K562 (cell line): ENCODE results near the gene SNX27. TPM values are rescaled to one million over a fixed set of nuclear protein-coding genes. Genes with fewer than 3 reads are reported as not detected.

ENCODE experiments used
- ADNP ChIP-seq: fragments of 200-800 bp; sonication (Bioruptor generic); IDR thresholded peaks from 2 replicates; pipeline ENCODE4 v1.6.1; 2016; ENCODE audit warnings: missing genetic modification characterization, missing compliant biosample characterization
- BMI1 ChIP-seq: fragments of 150-350 bp; IDR thresholded peaks from 2 replicates; pipeline ENCODE4 v1.6.1; 2014; ENCODE audit warnings: low read length
- FOXM1 ChIP-seq, 2 experiments: fragments of 450-650 bp in 1 of 2; sonication (generic) in 1 of 2; formaldehyde crosslinking in 1 of 2; IDR thresholded peaks; 2 replicates each; pipeline versions ENCODE4 v1.6.1 to v1.9.0; 2017 to 2022; ENCODE audit warnings: low read depth in 2 of 2, mild to moderate bottlenecking in 2 of 2, missing genetic modification reagents in 1 of 2, moderate library complexity in 1 of 2
- GABPB1 ChIP-seq: sonication (generic); formaldehyde crosslinking; IDR thresholded peaks from 2 replicates; pipeline ENCODE4 v1.8.0; 2022; ENCODE audit warnings: mild to moderate bottlenecking, missing genetic modification reagents
- HDGF ChIP-seq: fragments of 450-650 bp; IDR thresholded peaks from 2 replicates; pipeline ENCODE4 v1.6.1; 2016
- RBM22 ChIP-seq: fragments of 200-400 bp; formaldehyde crosslinking; IDR thresholded peaks from 2 replicates; pipeline ENCODE4 v1.6.1; 2018; ENCODE audit warnings: low read length, low read depth; ENCODE audit not compliant: poor library complexity, severe bottlenecking
- SMAD2 ChIP-seq: fragments of 150-350 bp; IDR thresholded peaks from 2 replicates; pipeline ENCODE4 v1.6.1; 2014; ENCODE audit warnings: low read depth, mild to moderate bottlenecking, low read length
- TAF1 ChIP-seq: IDR thresholded peaks from 2 replicates; pipeline ENCODE4 v1.6.1; 2011; ENCODE audit warnings: mild to moderate bottlenecking, low read length, moderate library complexity; ENCODE audit not compliant: insufficient read depth, control insufficient read depth, severe bottlenecking; ENCODE audit errors: extremely low read depth
- ZBTB33 ChIP-seq: sonication (generic); formaldehyde crosslinking; IDR thresholded peaks from 2 replicates; pipeline ENCODE4 v1.8.1; 2023; ENCODE audit warnings: mild to moderate bottlenecking, missing genetic modification reagents
- ZNF57 ChIP-seq: fragments of 450-650 bp; formaldehyde crosslinking; IDR thresholded peaks from 2 replicates; pipeline ENCODE4 v1.4.0; 2020; ENCODE audit warnings: mild to moderate bottlenecking, moderate library complexity
- ZNF655 ChIP-seq: fragments of 250-450 bp; sonication (Bioruptor Pico); IDR thresholded peaks from 2 replicates; pipeline ENCODE4 v1.5.0; 2021
- polyA plus RNA-seq, 8 experiments: library from polyadenylated mRNA; depleted of rRNA in 4 of 8; stranded (reverse) in 5 of 8; unstranded in 3 of 8; fragments of >200 nt; fragmentation: Nextera tagmentation in 2 of 8; fragmentation: Illumina TruSeq in 1 of 8; extraction: Ambion mirVana in 2 of 8; extraction: Trizol in 1 of 8; gene quantifications; 2 replicates each; pipeline versions ENCODE4 v1.2.1 to v1.2.3, GENCODE V29; 2011 to 2014; ENCODE audit warnings: inconsistent platforms in 1 of 8, missing spikeins in 1 of 8
- total RNA-seq, 7 experiments: library from RNA; depleted of rRNA in 6 of 7; stranded (reverse); fragments of >200 nt in 6 of 7; fragmentation: Illumina TruSeq in 2 of 7; extraction: Trizol in 2 of 7; gene quantifications; 2 replicates each; pipeline versions ENCODE4 v1.2.1 to v1.2.3, GENCODE V29; 2011 to 2021; ENCODE audit warnings: low replicate concordance in 1 of 7
- TF ChIP-seq, protein P1 (sequence below): fragments of 250-450 bp; sonication (Bioruptor Pico); IDR thresholded peaks from 2 replicates; pipeline ENCODE4 v1.4.0; 2020
- TF ChIP-seq, protein P2 (sequence below): fragments of 250-450 bp; sonication (Bioruptor Pico); IDR thresholded peaks from 2 replicates; pipeline ENCODE4 v1.5.0; 2022; ENCODE audit warnings: mild to moderate bottlenecking
- TF ChIP-seq, protein P3 (sequence below): sonication (generic); formaldehyde crosslinking; IDR thresholded peaks from 2 replicates; pipeline ENCODE4 v1.8.1; 2023; ENCODE audit warnings: mild to moderate bottlenecking, missing genetic modification reagents, moderate library complexity

SNX27 gene
- total and polyA plus RNA-seq, 9 of the 15 experiments (the other 6 are each of a cell fraction or from before 2014, with no cell fraction given), result 4.5 to 18.7 (median 10.1) TPM

DNA sequence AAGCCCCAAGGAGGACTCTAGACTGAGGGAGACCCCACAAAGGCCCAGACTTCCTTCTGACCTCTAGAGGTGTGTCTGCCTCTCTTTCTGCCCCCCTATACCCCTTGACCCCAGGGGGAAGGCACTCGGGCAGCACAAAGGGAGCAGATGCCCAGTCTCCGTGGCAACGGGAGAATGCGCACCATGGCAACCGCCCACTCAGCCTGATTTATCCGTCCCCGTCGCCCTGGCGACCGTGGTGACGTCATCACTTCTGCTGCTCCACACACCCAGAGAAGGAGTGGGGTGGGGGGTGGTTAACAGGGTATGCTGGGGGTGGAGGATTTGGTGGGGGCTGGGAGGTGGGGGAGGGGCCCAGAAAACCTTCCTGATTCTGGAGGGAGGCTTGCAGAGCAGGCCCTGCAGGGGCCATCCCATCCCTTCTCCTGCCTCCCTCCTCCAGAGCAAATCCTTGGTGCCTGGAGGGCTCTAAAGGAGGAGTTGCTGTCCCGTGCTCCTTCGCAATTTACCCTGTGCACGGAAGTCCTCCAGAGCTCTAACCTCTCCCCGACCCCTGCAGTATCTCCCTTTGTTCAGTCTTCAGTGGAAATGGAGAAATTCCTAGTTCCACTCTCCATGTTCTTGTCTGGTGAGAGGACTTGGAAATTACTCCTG lies 98.5 kb downstream of the SNX27 start (continued):
- TF ChIP-seq, protein P1, sequence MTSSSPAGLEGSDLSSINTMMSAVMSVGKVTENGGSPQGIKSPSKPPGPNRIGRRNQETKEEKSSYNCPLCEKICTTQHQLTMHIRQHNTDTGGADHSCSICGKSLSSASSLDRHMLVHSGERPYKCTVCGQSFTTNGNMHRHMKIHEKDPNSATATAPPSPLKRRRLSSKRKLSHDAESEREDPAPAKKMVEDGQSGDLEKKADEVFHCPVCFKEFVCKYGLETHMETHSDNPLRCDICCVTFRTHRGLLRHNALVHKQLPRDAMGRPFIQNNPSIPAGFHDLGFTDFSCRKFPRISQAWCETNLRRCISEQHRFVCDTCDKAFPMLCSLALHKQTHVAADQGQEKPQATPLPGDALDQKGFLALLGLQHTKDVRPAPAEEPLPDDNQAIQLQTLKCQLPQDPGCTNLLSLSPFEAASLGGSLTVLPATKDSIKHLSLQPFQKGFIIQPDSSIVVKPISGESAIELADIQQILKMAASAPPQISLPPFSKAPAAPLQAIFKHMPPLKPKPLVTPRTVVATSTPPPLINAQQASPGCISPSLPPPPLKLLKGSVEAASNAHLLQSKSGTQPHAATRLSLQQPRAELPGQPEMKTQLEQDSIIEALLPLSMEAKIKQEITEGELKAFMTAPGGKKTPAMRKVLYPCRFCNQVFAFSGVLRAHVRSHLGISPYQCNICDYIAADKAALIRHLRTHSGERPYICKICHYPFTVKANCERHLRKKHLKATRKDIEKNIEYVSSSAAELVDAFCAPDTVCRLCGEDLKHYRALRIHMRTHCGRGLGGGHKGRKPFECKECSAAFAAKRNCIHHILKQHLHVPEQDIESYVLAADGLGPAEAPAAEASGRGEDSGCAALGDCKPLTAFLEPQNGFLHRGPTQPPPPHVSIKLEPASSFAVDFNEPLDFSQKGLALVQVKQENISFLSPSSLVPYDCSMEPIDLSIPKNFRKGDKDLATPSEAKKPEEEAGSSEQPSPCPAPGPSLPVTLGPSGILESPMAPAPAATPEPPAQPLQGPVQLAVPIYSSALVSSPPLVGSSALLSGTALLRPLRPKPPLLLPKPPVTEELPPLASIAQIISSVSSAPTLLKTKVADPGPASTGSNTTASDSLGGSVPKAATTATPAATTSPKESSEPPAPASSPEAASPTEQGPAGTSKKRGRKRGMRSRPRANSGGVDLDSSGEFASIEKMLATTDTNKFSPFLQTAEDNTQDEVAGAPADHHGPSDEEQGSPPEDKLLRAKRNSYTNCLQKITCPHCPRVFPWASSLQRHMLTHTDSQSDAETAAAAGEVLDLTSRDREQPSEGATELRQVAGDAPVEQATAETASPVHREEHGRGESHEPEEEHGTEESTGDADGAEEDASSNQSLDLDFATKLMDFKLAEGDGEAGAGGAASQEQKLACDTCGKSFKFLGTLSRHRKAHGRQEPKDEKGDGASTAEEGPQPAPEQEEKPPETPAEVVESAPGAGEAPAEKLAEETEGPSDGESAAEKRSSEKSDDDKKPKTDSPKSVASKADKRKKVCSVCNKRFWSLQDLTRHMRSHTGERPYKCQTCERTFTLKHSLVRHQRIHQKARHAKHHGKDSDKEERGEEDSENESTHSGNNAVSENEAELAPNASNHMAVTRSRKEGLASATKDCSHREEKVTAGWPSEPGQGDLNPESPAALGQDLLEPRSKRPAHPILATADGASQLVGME (CRISPR knock-in tag), result peak; percentile 97
- TF ChIP-seq, protein P2, sequence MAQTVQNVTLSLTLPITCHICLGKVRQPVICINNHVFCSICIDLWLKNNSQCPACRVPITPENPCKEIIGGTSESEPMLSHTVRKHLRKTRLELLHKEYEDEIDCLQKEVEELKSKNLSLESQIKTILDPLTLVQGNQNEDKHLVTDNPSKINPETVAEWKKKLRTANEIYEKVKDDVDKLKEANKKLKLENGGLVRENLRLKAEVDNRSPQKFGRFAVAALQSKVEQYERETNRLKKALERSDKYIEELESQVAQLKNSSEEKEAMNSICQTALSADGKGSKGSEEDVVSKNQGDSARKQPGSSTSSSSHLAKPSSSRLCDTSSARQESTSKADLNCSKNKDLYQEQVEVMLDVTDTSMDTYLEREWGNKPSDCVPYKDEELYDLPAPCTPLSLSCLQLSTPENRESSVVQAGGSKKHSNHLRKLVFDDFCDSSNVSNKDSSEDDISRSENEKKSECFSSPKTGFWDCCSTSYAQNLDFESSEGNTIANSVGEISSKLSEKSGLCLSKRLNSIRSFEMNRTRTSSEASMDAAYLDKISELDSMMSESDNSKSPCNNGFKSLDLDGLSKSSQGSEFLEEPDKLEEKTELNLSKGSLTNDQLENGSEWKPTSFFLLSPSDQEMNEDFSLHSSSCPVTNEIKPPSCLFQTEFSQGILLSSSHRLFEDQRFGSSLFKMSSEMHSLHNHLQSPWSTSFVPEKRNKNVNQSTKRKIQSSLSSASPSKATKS (CRISPR knock-in tag), result no peak
- TF ChIP-seq ZNF655 (CRISPR knock-in tag), result no peak
- TF ChIP-seq GABPB1 (CRISPR knock-in tag), result no peak
- TF ChIP-seq ZBTB33, result no peak
- TF ChIP-seq HDGF, result no peak
- TF ChIP-seq ADNP (tag), result no peak
- TF ChIP-seq FOXM1 (IDR thresholded peaks at IDR 0.05; ENCODE audit: low read depth), result no peak
- TF ChIP-seq FOXM1 (CRISPR knock-in tag; IDR thresholded peaks at IDR 0.05; ENCODE audit: low read depth), result no peak
- TF ChIP-seq BMI1, result peak; percentile 97
- TF ChIP-seq, protein P3, sequence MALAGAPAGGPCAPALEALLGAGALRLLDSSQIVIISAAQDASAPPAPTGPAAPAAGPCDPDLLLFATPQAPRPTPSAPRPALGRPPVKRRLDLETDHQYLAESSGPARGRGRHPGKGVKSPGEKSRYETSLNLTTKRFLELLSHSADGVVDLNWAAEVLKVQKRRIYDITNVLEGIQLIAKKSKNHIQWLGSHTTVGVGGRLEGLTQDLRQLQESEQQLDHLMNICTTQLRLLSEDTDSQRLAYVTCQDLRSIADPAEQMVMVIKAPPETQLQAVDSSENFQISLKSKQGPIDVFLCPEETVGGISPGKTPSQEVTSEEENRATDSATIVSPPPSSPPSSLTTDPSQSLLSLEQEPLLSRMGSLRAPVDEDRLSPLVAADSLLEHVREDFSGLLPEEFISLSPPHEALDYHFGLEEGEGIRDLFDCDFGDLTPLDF (CRISPR knock-in tag), result no peak
- TF ChIP-seq SMAD2, result no peak
- peak; percentile 99 for TF ChIP-seq RBM22
- no peak for TF ChIP-seq ZNF57 (CRISPR knock-in tag)
- no peak for TF ChIP-seq TAF1
